ENCODE results near the gene RCHY1.

DNA sequence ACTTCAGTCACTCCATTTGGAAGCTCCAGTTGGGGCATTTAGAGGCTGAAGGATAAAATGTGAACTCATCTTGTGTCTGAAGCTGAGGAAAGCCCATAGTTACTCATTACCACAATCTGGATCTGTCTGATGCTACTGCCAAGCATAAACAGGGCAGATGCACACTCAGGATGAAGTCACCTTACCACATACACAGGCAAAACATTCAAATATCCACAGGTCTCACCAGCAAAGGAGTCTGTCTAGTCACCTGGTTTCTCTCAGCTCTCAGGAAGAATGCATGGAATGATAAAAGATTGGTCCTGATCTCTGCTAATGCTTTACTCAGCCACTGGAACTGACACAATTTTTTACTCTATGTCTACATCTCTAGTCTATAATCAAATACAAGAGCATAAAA is 28.6 kb upstream of the RCHY1 start:
- TF ChIP-seq, protein P1, sequence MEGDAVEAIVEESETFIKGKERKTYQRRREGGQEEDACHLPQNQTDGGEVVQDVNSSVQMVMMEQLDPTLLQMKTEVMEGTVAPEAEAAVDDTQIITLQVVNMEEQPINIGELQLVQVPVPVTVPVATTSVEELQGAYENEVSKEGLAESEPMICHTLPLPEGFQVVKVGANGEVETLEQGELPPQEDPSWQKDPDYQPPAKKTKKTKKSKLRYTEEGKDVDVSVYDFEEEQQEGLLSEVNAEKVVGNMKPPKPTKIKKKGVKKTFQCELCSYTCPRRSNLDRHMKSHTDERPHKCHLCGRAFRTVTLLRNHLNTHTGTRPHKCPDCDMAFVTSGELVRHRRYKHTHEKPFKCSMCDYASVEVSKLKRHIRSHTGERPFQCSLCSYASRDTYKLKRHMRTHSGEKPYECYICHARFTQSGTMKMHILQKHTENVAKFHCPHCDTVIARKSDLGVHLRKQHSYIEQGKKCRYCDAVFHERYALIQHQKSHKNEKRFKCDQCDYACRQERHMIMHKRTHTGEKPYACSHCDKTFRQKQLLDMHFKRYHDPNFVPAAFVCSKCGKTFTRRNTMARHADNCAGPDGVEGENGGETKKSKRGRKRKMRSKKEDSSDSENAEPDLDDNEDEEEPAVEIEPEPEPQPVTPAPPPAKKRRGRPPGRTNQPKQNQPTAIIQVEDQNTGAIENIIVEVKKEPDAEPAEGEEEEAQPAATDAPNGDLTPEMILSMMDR (conservative IDR thresholded peaks at IDR 0.05; ENCODE audit: low read depth in 2 of 2), result no peak
- no peak for TF ChIP-seq POLR2AphosphoS5 (IDR thresholded peaks at IDR 0.05; ENCODE audit: low read depth)
- TF ChIP-seq EZH2phosphoT487 (IDR thresholded peaks at IDR 0.05; ENCODE audit: unreplicated experiment), result no peak
